ENCODE data around the gene HCK.
"Not testable (repeated sequence)": the region's sequence is repeated elsewhere in the genome, so short reads cannot be mapped to it uniquely, and the experiment has no call there.

HCK gene

GRCh38 chr20:32109392-32110172, 57.5 kb downstream of the HCK start, which contains the start of gene TM9SF4:
Gene TM9SF4, plus strand, starts transcription at chr20:32109714. Its CDS starts 27 bp downstream, at chr20:32109741.
- DNase-seq, result peak; percentile 95

GRCh38 chr20:32110173-32110704, 58.2 kb downstream of the HCK start:
- peak; percentile 24 for DNase-seq

GRCh38 chr20:32110727-32111126, 58.7 kb downstream of the HCK start:
- DNase-seq, result no peak

GRCh38 chr20:32111156-32111686, 59.2 kb downstream of the HCK start:
- no peak for DNase-seq

GRCh38 chr20:32111753-32112152, 59.7 kb downstream of the HCK start:
- DNase-seq, result no peak

- no peak for DNase-seq
Measured at GRCh38 chr20:32112841-32113240, 60.8 kb downstream of the HCK start.

GRCh38 chr20:32113591-32114260, 61.7 kb downstream of the HCK start:
- DNase-seq, result no peak

GRCh38 chr20:32114305-32114960, 62.4 kb downstream of the HCK start:
- no peak for DNase-seq

- DNase-seq, result no peak
Measured at GRCh38 chr20:32115211-32115767, 63.2 kb downstream of the HCK start.

GRCh38 chr20:32116079-32116521, 64.1 kb downstream of the HCK start:
- DNase-seq, result peak; percentile 31

GRCh38 chr20:32116796-32117195, 64.8 kb downstream of the HCK start:
- DNase-seq, result not testable (repeated sequence)

GRCh38 chr20:32118427-32118826, 66.4 kb downstream of the HCK start:
- not testable (repeated sequence) for DNase-seq

GRCh38 chr20:32119734-32120133, 67.7 kb downstream of the HCK start:
- no peak for DNase-seq

GRCh38 chr20:32121908-32122307, 69.9 kb downstream of the HCK start:
- DNase-seq, result not testable (repeated sequence)

GRCh38 chr20:32123088-32123487, 71.0 kb downstream of the HCK start:
- no peak for DNase-seq

- DNase-seq, result no peak
Measured at GRCh38 chr20:32124916-32125454, 72.9 kb downstream of the HCK start.

- no peak for DNase-seq
Measured at GRCh38 chr20:32125506-32125905, 73.5 kb downstream of the HCK start.

GRCh38 chr20:32126919-32127318, 74.9 kb downstream of the HCK start:
- no peak for DNase-seq

GRCh38 chr20:32127347-32127746, 75.3 kb downstream of the HCK start:
- DNase-seq, result no peak

GRCh38 chr20:32128167-32128566, 76.1 kb downstream of the HCK start:
- DNase-seq, result no peak

- no peak for DNase-seq
Measured at GRCh38 chr20:32129863-32130262, 77.8 kb downstream of the HCK start.

GRCh38 chr20:32130352-32130751, 78.3 kb downstream of the HCK start:
- no peak for DNase-seq

- no peak for DNase-seq
Measured at GRCh38 chr20:32130965-32131364, 78.9 kb downstream of the HCK start.

All from fibroblast of skin of right biceps (primary cell).